CD4-positive, alpha-beta T cell (primary cell): ENCODE measurements around the gene AUP1. TPM values are rescaled to one million over a fixed set of nuclear protein-coding genes. Genes with fewer than 3 reads are reported as not detected.

Experiments
- ATAC-seq: fragments of 200-7000 bp; cut with Tn5 transposase; one replicate; pipeline ENCODE4 v1.10.0; 2022; ENCODE audit warnings: mild to moderate bottlenecking; ENCODE audit not compliant: poor library complexity
- CTCF ChIA-PET: fragments of 350-600 bp; sonication (Branson Sonifier 250); formaldehyde crosslinking; loops from one replicate; lab custom pipeline; 2021; ENCODE audit warnings: antibody characterized with exemption, inconsistent platforms; lab: Charles Lee
- POLR2A ChIA-PET: fragments of 350-600 bp; sonication (Branson Sonifier 250); formaldehyde crosslinking; loops from one replicate; lab custom pipeline; 2021; ENCODE audit warnings: antibody characterized with exemption, inconsistent platforms; lab: Charles Lee
- DNase-seq, 14 experiments: peaks; one replicate each; pipeline ENCODE4 v3.0.0-alpha.2; 2013 to 2020; ENCODE audit warnings: mixed read lengths in 2 of 14
- H3K27ac ChIP-seq, 2 donors: one replicate each; pipeline versions ENCODE4 v1.5.1 to v1.7.0; 2013; ENCODE audit warnings: low read length in 2 of 2, low read depth in 1 of 2, mild to moderate bottlenecking in 1 of 2
- H3K27me3 ChIP-seq, 2 experiments: 1 replicate in 1 of 2; 2 replicates in 1 of 2; pipeline versions ENCODE4 v1.6.1 to v1.7.0; 2013; ENCODE audit warnings: low read length in 2 of 2, control low read depth in 1 of 2, mild to moderate bottlenecking in 1 of 2, moderate library complexity in 1 of 2; ENCODE audit not compliant: insufficient read depth in 2 of 2, control insufficient read depth in 1 of 2
- H3K36me3 ChIP-seq: one replicate; pipeline ENCODE4 v1.6.1; 2013; ENCODE audit warnings: low read length, control low read depth; ENCODE audit not compliant: insufficient read depth
- H3K4me1 ChIP-seq: one replicate; pipeline ENCODE4 v1.6.1; 2013; ENCODE audit warnings: low read length, control low read depth; ENCODE audit not compliant: insufficient read depth
- H3K4me3 ChIP-seq: one replicate; pipeline ENCODE4 v1.5.1; 2013; ENCODE audit warnings: mild to moderate bottlenecking, low read length, moderate library complexity
- H3K9me3 ChIP-seq, 2 experiments: 1 replicate in 1 of 2; 2 replicates in 1 of 2; pipeline versions ENCODE4 v1.6.1 to v1.7.0; 2013; ENCODE audit warnings: low read length in 2 of 2, mild to moderate bottlenecking in 2 of 2, control low read depth in 1 of 2, moderate library complexity in 1 of 2; ENCODE audit not compliant: control insufficient read depth in 1 of 2, insufficient read depth in 1 of 2
- H3K27ac Mint-ChIP-seq: one replicate; pipeline ENCODE4 v1.8.0; 2020; ENCODE audit warnings: mixed read lengths
- H3K27me3 Mint-ChIP-seq: one replicate; pipeline ENCODE4 v1.8.0; 2021; ENCODE audit warnings: mixed read lengths
- H3K36me3 Mint-ChIP-seq: one replicate; pipeline ENCODE4 v1.8.0; 2021; ENCODE audit warnings: low read depth, mixed read lengths
- H3K4me1 Mint-ChIP-seq: one replicate; pipeline ENCODE4 v1.8.0; 2021; ENCODE audit warnings: low read depth, mixed read lengths
- H3K4me3 Mint-ChIP-seq: one replicate; pipeline ENCODE4 v1.8.0; 2020; ENCODE audit warnings: mild to moderate bottlenecking, mixed read lengths
- H3K9me3 Mint-ChIP-seq: one replicate; pipeline ENCODE4 v1.8.0; 2020; ENCODE audit warnings: mixed read lengths
- intact Hi-C, 2 experiments: fragments of 100-400 bp; cut with DNase I in 1 of 2; cut with micrococcal nuclease in 1 of 2; formaldehyde crosslinking; loops; one replicate each; pipeline versions ENCODE4 v1.15.1 to v1.9.0; 2023 to 2025; cut with DNase I, micrococcal nuclease
- total RNA-seq, 174 experiments: library from RNA in 2 of 174; stranded (reverse) in 2 of 174; gene quantifications; one replicate each; pipeline ENCODE4 v1.2.3 and lab custom pipeline; 2021 to 2026
- TF ChIP-seq, protein P1 (sequence below): fragments of 200-600 bp; IDR thresholded peaks from one replicate; pipeline ENCODE4 v1.8.0; 2022; ENCODE audit warnings: antibody characterized with exemption, mild to moderate bottlenecking

The AUP1 gene
- total RNA-seq, 2 experiments from 2014 or later, result 162 to 170 TPM

- DNase-seq (no peak), ATAC-seq (no peak)
- Mint-ChIP-seq H3K27ac (no peak overlapping the region), H3K4me1 (peaks cover 6% of the 10 kb centered on the region), H3K27me3 (peaks cover 76% of the 10 kb centered on the region), H3K9me3 (no peaks in the 10 kb centered on the region), H3K4me3 (no peak overlapping the region), H3K36me3 (no peaks in the 10 kb centered on the region)
- peaks cover 31 to 32% of the 10 kb centered on the region in 2 experiments for H3K27me3 ChIP-seq
- TF ChIP-seq, protein P1, sequence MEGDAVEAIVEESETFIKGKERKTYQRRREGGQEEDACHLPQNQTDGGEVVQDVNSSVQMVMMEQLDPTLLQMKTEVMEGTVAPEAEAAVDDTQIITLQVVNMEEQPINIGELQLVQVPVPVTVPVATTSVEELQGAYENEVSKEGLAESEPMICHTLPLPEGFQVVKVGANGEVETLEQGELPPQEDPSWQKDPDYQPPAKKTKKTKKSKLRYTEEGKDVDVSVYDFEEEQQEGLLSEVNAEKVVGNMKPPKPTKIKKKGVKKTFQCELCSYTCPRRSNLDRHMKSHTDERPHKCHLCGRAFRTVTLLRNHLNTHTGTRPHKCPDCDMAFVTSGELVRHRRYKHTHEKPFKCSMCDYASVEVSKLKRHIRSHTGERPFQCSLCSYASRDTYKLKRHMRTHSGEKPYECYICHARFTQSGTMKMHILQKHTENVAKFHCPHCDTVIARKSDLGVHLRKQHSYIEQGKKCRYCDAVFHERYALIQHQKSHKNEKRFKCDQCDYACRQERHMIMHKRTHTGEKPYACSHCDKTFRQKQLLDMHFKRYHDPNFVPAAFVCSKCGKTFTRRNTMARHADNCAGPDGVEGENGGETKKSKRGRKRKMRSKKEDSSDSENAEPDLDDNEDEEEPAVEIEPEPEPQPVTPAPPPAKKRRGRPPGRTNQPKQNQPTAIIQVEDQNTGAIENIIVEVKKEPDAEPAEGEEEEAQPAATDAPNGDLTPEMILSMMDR, result no peak
- H3K27ac ChIP-seq, result no peak overlapping the region
- CTCF ChIA-PET, result no interaction called here
- intact Hi-C loops, result no loop called here
- H3K4me3 ChIP-seq, result no peak overlapping the region
- peaks cover 0 to 8% of the 10 kb centered on the region in 2 experiments for H3K9me3 ChIP-seq
- peaks cover 16% of the 10 kb centered on the region for H3K4me1 ChIP-seq
- H3K36me3 ChIP-seq, result no peaks in the 10 kb centered on the region
- POLR2A ChIA-PET, result no interaction called here
Measured at GRCh38 chr2:74546004-74546403, 16.5 kb upstream of the AUP1 start.

DNA sequence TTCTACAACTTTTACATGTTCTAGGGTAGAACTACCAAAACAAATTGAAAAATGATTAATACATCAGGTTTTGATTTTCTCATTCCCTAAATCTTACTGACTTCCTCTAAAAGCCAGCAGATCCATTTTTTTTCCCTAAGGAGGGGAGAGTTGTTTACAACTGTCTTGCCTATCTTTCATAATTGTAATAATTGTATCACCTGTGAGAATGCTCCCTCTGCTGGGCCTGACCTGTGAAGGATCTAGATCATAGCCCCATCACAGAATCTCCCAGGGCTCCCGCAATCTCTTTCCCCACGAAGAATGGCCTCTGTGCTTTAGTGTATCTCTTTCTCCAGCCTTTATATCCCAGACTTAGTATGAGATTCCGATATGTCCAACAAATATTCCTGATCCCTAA, 15.1 kb upstream of the AUP1 start:
- H3K27ac Mint-ChIP-seq, result no peak overlapping the region
- Histone ChIP-seq H3K4me1 (peaks cover 14% of the 10 kb centered on the region), H3K9me3 (peaks cover 0 to 7% of the 10 kb centered on the region in 2 experiments), H3K27ac (no peak overlapping the region), H3K27me3 (peaks cover 28 to 35% of the 10 kb centered on the region in 2 experiments), H3K36me3 (no peaks in the 10 kb centered on the region), H3K4me3 (no peak overlapping the region)
- ChIA-PET CTCF (interaction anchor here (0.9 kb wide), 1 partner anchor 61 kb away, joined by 4 read pairs; the partner anchor contains the start of genes CCDC142 and TTC31), POLR2A (no interaction called here)
- ATAC-seq, result no peak
- H3K4me1 Mint-ChIP-seq, result peaks cover 6% of the 10 kb centered on the region
- DNase-seq, result peak in 4 of 14 experiments; percentile 21 to 41 (median 34)
- H3K27me3 Mint-ChIP-seq, result peaks cover 69% of the 10 kb centered on the region
- no peaks in the 10 kb centered on the region for H3K9me3 Mint-ChIP-seq
- H3K4me3 Mint-ChIP-seq, result no peak overlapping the region
- no peaks in the 10 kb centered on the region for H3K36me3 Mint-ChIP-seq
- TF ChIP-seq, protein P1, result peak; percentile 21
- intact Hi-C loops, result no loop called here

GRCh38 chr2:74542978-74543377, 13.5 kb upstream of the AUP1 start:
- Mint-ChIP-seq H3K4me3 (no peak overlapping the region), H3K27ac (no peak overlapping the region), H3K27me3 (peaks cover 73% of the 10 kb centered on the region), H3K4me1 (peaks cover under 1% of the 10 kb centered on the region), H3K36me3 (no peaks in the 10 kb centered on the region), H3K9me3 (no peaks in the 10 kb centered on the region)
- TF ChIP-seq, protein P1, result no peak
- H3K36me3 ChIP-seq, result no peaks in the 10 kb centered on the region
- intact Hi-C loops, result no loop called here
- ATAC-seq (no peak), DNase-seq (no peak)
- H3K9me3 ChIP-seq, result no peaks in the 10 kb centered on the region
- H3K4me3 ChIP-seq, result no peak overlapping the region
- no peaks in the 10 kb centered on the region for H3K4me1 ChIP-seq
- ChIA-PET POLR2A (no interaction called here), CTCF (no interaction called here)
- no peak overlapping the region for H3K27ac ChIP-seq
- peaks cover 23 to 30% of the 10 kb centered on the region in 2 experiments for H3K27me3 ChIP-seq
